ENCODE results near the gene ERFL. TPM values are rescaled to one million over a fixed set of nuclear protein-coding genes. Genes with fewer than 3 reads are reported as not detected.
"Not testable (repeated sequence)": the region's sequence is repeated elsewhere in the genome, so short reads cannot be mapped to it uniquely, and the experiment has no call there.

The ERFL gene
- polyA plus RNA-seq, 5 donors: 0.13 to 0.24 (median 0.20) TPM; not detected in 1

- no peak for DNase-seq
Observed at GRCh38 chr19:41877916-41878905, 50.0 kb downstream of the ERFL start.

- DNase-seq: no peak
Observed at GRCh38 chr19:41876847-41877832, 51.1 kb downstream of the ERFL start, which contains the start of gene CD79A. CD79A (plus strand) TSS chr19:41877279; CDS start chr19:41877305, 26 bp downstream.

GRCh38 chr19:41875973-41876372, 52.3 kb downstream of the ERFL start:
- DNase-seq: not testable (repeated sequence)

- no peak for DNase-seq
Observed at GRCh38 chr19:41872775-41873647, 55.2 kb downstream of the ERFL start.

GRCh38 chr19:41872384-41872774, 55.9 kb downstream of the ERFL start:
- DNase-seq: no peak

- DNase-seq: no peak
Observed at GRCh38 chr19:41871573-41872383, 56.5 kb downstream of the ERFL start.

GRCh38 chr19:41870401-41870873, 57.8 kb downstream of the ERFL start:
- no peak for DNase-seq

- DNase-seq: no peak
Observed at GRCh38 chr19:41869374-41869955, 58.8 kb downstream of the ERFL start.

GRCh38 chr19:41868989-41869300, 59.3 kb downstream of the ERFL start:
- DNase-seq: no peak

- DNase-seq: no peak
Observed at GRCh38 chr19:41868120-41868988, 59.9 kb downstream of the ERFL start.

- DNase-seq: no peak
Observed at GRCh38 chr19:41866284-41866683, 62.0 kb downstream of the ERFL start.

- no peak for DNase-seq
Observed at GRCh38 chr19:41864374-41864773, 63.9 kb downstream of the ERFL start.

- no peak for DNase-seq
Observed at GRCh38 chr19:41863209-41863931, 64.9 kb downstream of the ERFL start.

GRCh38 chr19:41862445-41862986, 65.7 kb downstream of the ERFL start:
- no peak for DNase-seq

GRCh38 chr19:41861846-41862245, 66.4 kb downstream of the ERFL start:
- no peak for DNase-seq

- DNase-seq: no peak
Observed at GRCh38 chr19:41861116-41861768, 67.0 kb downstream of the ERFL start.

- no peak for DNase-seq
Observed at GRCh38 chr19:41860419-41861115, 67.7 kb downstream of the ERFL start.
